HEK293T (cell line): ENCODE measurements around the gene SIGLEC9.

Experiments used
- BHLHE40 ChIP-seq: fragments of 450-650 bp; IDR thresholded peaks from 2 replicates; pipeline ENCODE4 v1.6.1; 2016; ENCODE audit warnings: mild to moderate bottlenecking, moderate library complexity, borderline replicate concordance
- ELF4 ChIP-seq: fragments of 450-650 bp; IDR thresholded peaks from 2 replicates; pipeline ENCODE4 v1.6.1; 2017; ENCODE audit warnings: antibody characterized with exemption
- FOXA1 ChIP-seq: fragments of 450-650 bp; IDR thresholded peaks from 2 replicates; pipeline ENCODE4 v1.6.1; 2016; ENCODE audit warnings: mild to moderate bottlenecking
- HDGF ChIP-seq: fragments of 450-650 bp; IDR thresholded peaks from 2 replicates; pipeline ENCODE4 v1.6.1; 2017; ENCODE audit warnings: antibody characterized with exemption, borderline replicate concordance
- SP1 ChIP-seq: fragments of 450-650 bp; IDR thresholded peaks from 2 replicates; pipeline ENCODE4 v1.6.1; 2017
- ZNF384 ChIP-seq: fragments of 450-650 bp; IDR thresholded peaks from 2 replicates; pipeline ENCODE4 v1.6.1; 2016

DNA sequence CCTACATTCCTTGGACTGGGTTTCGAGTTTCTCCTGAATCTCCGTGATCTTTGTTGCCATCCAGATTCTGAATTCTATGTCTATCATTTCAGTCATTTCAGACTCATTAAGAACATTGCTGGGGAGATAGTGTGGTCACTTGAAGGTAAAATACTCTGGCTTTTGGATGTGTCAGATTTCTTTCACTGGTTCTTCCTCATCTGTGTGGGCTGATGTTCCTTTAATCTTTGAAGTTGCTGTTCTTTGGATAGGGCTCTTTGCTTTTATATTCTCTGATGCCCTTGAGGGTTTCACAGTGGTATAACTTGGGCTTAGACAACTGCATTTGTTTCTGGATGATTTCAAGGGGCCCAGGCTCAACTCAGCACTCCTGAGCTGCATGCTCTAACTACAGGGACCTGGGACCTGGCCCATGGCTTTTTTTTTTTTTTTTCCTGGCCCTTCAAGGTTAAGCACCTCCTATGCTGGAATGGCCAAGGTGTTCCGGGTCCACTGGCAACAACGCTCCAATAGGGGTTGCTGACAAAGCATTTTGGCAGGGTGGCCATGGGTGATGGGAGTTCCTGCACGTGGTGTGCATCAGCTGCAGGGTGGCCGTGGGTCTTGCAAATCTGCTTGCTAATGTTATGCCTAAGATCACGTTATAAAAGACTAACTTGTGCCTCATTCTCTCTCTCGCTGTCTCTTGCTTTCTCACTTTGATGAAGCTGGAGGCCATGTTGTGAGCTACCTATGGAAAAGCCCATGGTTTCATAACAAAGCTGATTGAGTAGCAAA, 11.5 kb downstream of the SIGLEC9 start:
- TF ChIP-seq ELF4 = no peak
- no peak for TF ChIP-seq BHLHE40
- TF ChIP-seq ZNF384 = no peak
- no peak for TF ChIP-seq HDGF
- no peak for TF ChIP-seq FOXA1
- no peak for TF ChIP-seq SP1
